IMR-90 (cell line): ENCODE measurements around the gene IRF2BP1. TPM values are rescaled to one million over a fixed set of nuclear protein-coding genes. Genes with fewer than 3 reads are reported as not detected.

ENCODE experiments used
- ATAC-seq: fragments of 200-7000 bp; cut with Tn5 transposase; 2 replicates; pipeline ENCODE4 v1.9.1; 2020; ENCODE audit warnings: low read depth, mild to moderate bottlenecking, moderate library complexity
- BruUV-seq: library from RNA; stranded (reverse); fragments of 400-500 nt; replicated peaks from 2 replicates; lab custom pipeline; 2021; lab: Mats Ljungman, UMichigan
- CTCF ChIA-PET: fragments of 300-600 bp; formaldehyde crosslinking; extraction: SDS; loops from one replicate; lab custom pipeline; 2021; ENCODE audit warnings: antibody characterized with exemption; lab: Yijun Ruan, JAX
- POLR2A ChIA-PET: fragments of 300-600 bp; sonication (Branson Sonifier 250); formaldehyde crosslinking; loops from one replicate; lab custom pipeline; 2022; ENCODE audit warnings: antibody characterized with exemption; ENCODE audit not compliant: unreplicated experiment; lab: Charles Lee
- DNase-seq: peaks from one replicate; pipeline ENCODE4 v3.0.0; 2013
- H2AFZ ChIP-seq: replicated peaks from 2 replicates; pipeline ENCODE3; 2013; ENCODE audit warnings: low read length, mild to moderate bottlenecking; ENCODE audit not compliant: poor library complexity
- H2AK5ac ChIP-seq: 2 replicates; pipeline ENCODE4 v1.6.1; 2013; ENCODE audit warnings: low read depth, low read length, inconsistent platforms
- H2AK9ac ChIP-seq: replicated peaks from 2 replicates; pipeline ENCODE3; 2013; ENCODE audit warnings: mild to moderate bottlenecking, low read depth, low read length, moderate library complexity; ENCODE audit not compliant: poor library complexity
- H2BK120ac ChIP-seq: 2 replicates; pipeline ENCODE4 v1.6.1; 2013; ENCODE audit warnings: low read depth, low read length, inconsistent platforms
- H2BK15ac ChIP-seq: 3 replicates; pipeline ENCODE4 v1.6.1; 2013; ENCODE audit warnings: low read depth, low read length, inconsistent platforms
- H2BK20ac ChIP-seq: 2 replicates; pipeline ENCODE4 v1.6.1; 2013; ENCODE audit warnings: low read depth, mild to moderate bottlenecking, inconsistent platforms, low read length, moderate library complexity
- H2BK5ac ChIP-seq: 2 replicates; pipeline ENCODE4 v1.6.1; 2013; ENCODE audit warnings: mild to moderate bottlenecking, low read depth, low read length, inconsistent platforms; ENCODE audit not compliant: poor library complexity, severe bottlenecking
- H3K14ac ChIP-seq: replicated peaks from 2 replicates; pipeline ENCODE4 v1.6.1; 2013; ENCODE audit warnings: low read depth, low read length, inconsistent platforms
- H3K18ac ChIP-seq: 2 replicates; pipeline ENCODE4 v1.6.1; 2013; ENCODE audit warnings: low read depth, low read length, control low read depth
- H3K23ac ChIP-seq: 2 replicates; pipeline ENCODE4 v1.6.1; 2013; ENCODE audit warnings: low read depth, low read length, inconsistent platforms
- H3K27ac ChIP-seq: 2 replicates; pipeline ENCODE4 v1.5.1; 2013; ENCODE audit warnings: mild to moderate bottlenecking, control low read depth, low read length; ENCODE audit not compliant: insufficient read depth
- H3K27me3 ChIP-seq: 2 replicates; pipeline ENCODE4 v1.6.1; 2013; ENCODE audit warnings: low read length; ENCODE audit not compliant: control insufficient read depth, insufficient read depth
- H3K36me3 ChIP-seq: 2 replicates; pipeline ENCODE4 v1.6.1; 2013; ENCODE audit warnings: low read length, mixed read lengths; ENCODE audit not compliant: control insufficient read depth, insufficient read depth
- H3K4ac ChIP-seq: 2 replicates; pipeline ENCODE4 v1.6.1; 2013; ENCODE audit warnings: low read depth, low read length, inconsistent platforms
- H3K4me1 ChIP-seq: 2 replicates; pipeline ENCODE4 v1.6.1; 2013; ENCODE audit warnings: low read length, mixed read lengths; ENCODE audit not compliant: control insufficient read depth, insufficient read depth
- H3K4me2 ChIP-seq: 2 replicates; pipeline ENCODE4 v1.6.1; 2013; ENCODE audit warnings: low read depth, mild to moderate bottlenecking, control low read depth, low read length, moderate library complexity
- H3K4me3 ChIP-seq: 2 replicates; pipeline ENCODE4 v1.5.1; 2013; ENCODE audit warnings: low read depth, mild to moderate bottlenecking, control low read depth, low read length, moderate library complexity; ENCODE audit not compliant: insufficient read depth
- H3K56ac ChIP-seq: 2 replicates; pipeline ENCODE4 v1.6.1; 2013; ENCODE audit warnings: low read length, inconsistent platforms; ENCODE audit not compliant: insufficient read depth; ENCODE audit errors: extremely low read depth
- H3K79me1 ChIP-seq, 2 experiments: 2 replicates each; pipeline ENCODE4 v1.6.1; 2013; ENCODE audit warnings: low read length in 2 of 2, inconsistent platforms in 1 of 2, low read depth in 1 of 2
- H3K9ac ChIP-seq: 2 replicates; pipeline ENCODE4 v1.6.1; 2013; ENCODE audit warnings: low read depth, low read length, control low read depth
- H3K9me1 ChIP-seq: 2 replicates; pipeline ENCODE4 v1.6.1; 2013; ENCODE audit warnings: low read length, inconsistent platforms; ENCODE audit not compliant: insufficient read depth
- H3K9me3 ChIP-seq: 2 replicates; pipeline ENCODE4 v1.6.1; 2013; ENCODE audit warnings: low read length; ENCODE audit not compliant: control insufficient read depth, insufficient read depth
- H4K20me1 ChIP-seq: 2 replicates; pipeline ENCODE4 v1.6.1; 2013; ENCODE audit warnings: low read length, inconsistent platforms; ENCODE audit not compliant: insufficient read depth
- H4K5ac ChIP-seq: 2 replicates; pipeline ENCODE4 v1.6.1; 2013; ENCODE audit warnings: mild to moderate bottlenecking, low read depth, low read length, control low read depth
- H4K8ac ChIP-seq, 2 experiments: 2 replicates each; pipeline ENCODE4 v1.6.1; 2013; ENCODE audit warnings: low read depth in 2 of 2, low read length in 2 of 2, control low read depth in 1 of 2, inconsistent platforms in 1 of 2
- H4K91ac ChIP-seq: 2 replicates; pipeline ENCODE4 v1.6.1; 2013; ENCODE audit warnings: low read depth, low read length, inconsistent platforms; ENCODE audit not compliant: insufficient read depth
- BHLHE40 ChIP-seq: fragments of 150-350 bp; IDR thresholded peaks from 2 replicates; pipeline ENCODE4 v1.6.1; 2016; ENCODE audit warnings: mild to moderate bottlenecking, low read depth, low read length
- CEBPB ChIP-seq: IDR thresholded peaks from 2 replicates; pipeline ENCODE4 v1.6.1; 2012; ENCODE audit warnings: low read depth, low read length, improper control_type of control experiment
- FOS ChIP-seq: fragments of 150-350 bp; IDR thresholded peaks from 2 replicates; pipeline ENCODE4 v1.6.1; 2016; ENCODE audit warnings: low read depth, low read length
- MAZ ChIP-seq: IDR thresholded peaks from 2 replicates; pipeline ENCODE4 v1.6.1; 2012; ENCODE audit warnings: low read depth, mild to moderate bottlenecking, low read length, improper control_type of control experiment, moderate library complexity, borderline replicate concordance
- MXI1 ChIP-seq: IDR thresholded peaks from 2 replicates; pipeline ENCODE4 v1.6.1; 2012; ENCODE audit warnings: low read depth, mild to moderate bottlenecking, low read length, moderate library complexity, borderline replicate concordance
- NFE2L2 ChIP-seq: fragments of 150-350 bp; IDR thresholded peaks from 2 replicates; pipeline ENCODE4 v1.6.1; 2016; ENCODE audit warnings: low read depth, mild to moderate bottlenecking, low read length
- POLR2A ChIP-seq: IDR thresholded peaks from 2 replicates; pipeline ENCODE4 v1.6.1; 2012; ENCODE audit warnings: mild to moderate bottlenecking, low read depth, low read length
- RAD21 ChIP-seq: IDR thresholded peaks from 2 replicates; pipeline ENCODE4 v1.6.1; 2012; ENCODE audit warnings: low read length, improper control_type of control experiment
- RCOR1 ChIP-seq: IDR thresholded peaks from 2 replicates; pipeline ENCODE4 v1.6.1; 2012; ENCODE audit warnings: mild to moderate bottlenecking, low read length, improper control_type of control experiment; ENCODE audit not compliant: insufficient replicate concordance
- RFX5 ChIP-seq: IDR thresholded peaks from 2 replicates; pipeline ENCODE4 v1.8.0; 2012; ENCODE audit warnings: low read depth, mild to moderate bottlenecking, low read length, moderate library complexity
- SMC3 ChIP-seq: fragments of 150-350 bp; IDR thresholded peaks from 2 replicates; pipeline ENCODE4 v1.6.1; 2016; ENCODE audit warnings: low read depth, mild to moderate bottlenecking, antibody characterized with exemption, low read length, moderate library complexity
- WGBS, 2 experiments: methylation state at CpG; one replicate each; pipeline versions ENCODE4 v1.1.5 to v1.1.7; 2013; ENCODE audit warnings: missing lambda C conversion rate in 2 of 2; ENCODE audit not compliant: insufficient read length in 1 of 2; ENCODE audit errors: extremely low coverage in 2 of 2; 5-methylcytosine and 5-hydroxymethylcytosine counted together
- dilution Hi-C: fragments of 300-500 bp; cut with HindIII; formaldehyde crosslinking; loops from one replicate; pipeline ENCODE4 v1.14.3; 2018; ENCODE audit warnings: low sequenced_read_pairs; ENCODE audit not compliant: unreplicated experiment
- in situ Hi-C: fragments of 300-500 bp; cut with MboI; formaldehyde crosslinking; loops from 3 replicates; pipeline ENCODE4 v1.14.3; 2019; ENCODE audit warnings: low sequenced_read_pairs, inconsistent platforms, mixed read lengths
- intact Hi-C: fragments of 100-400 bp; cut with micrococcal nuclease; formaldehyde crosslinking; loops from 2 replicates; pipeline ENCODE4 v1.10.0; 2022
- polyA plus RNA-seq, 3 experiments: library from polyadenylated mRNA; depleted of rRNA; stranded (reverse); fragments of >200 nt; gene quantifications; 2 replicates each; pipeline ENCODE4 v1.2.3, GENCODE V29; 2012; ENCODE audit warnings: low replicate concordance in 1 of 3
- total RNA-seq: library from RNA; depleted of rRNA; stranded (reverse); fragments of >200 nt; gene quantifications from 2 replicates; pipeline ENCODE4 v1.2.3, GENCODE V29; 2012
- TF ChIP-seq, protein P1 (sequence below): fragments of 150-350 bp; IDR thresholded peaks from 2 replicates; pipeline ENCODE4 v1.6.1; 2016; ENCODE audit warnings: low read depth, mild to moderate bottlenecking, low read length, moderate library complexity, borderline replicate concordance
- TF ChIP-seq, protein P2 (sequence below): fragments of 150-350 bp; IDR thresholded peaks from 2 replicates; pipeline ENCODE4 v1.6.1; 2017; ENCODE audit warnings: mild to moderate bottlenecking, antibody characterized with exemption, low read length, low read depth
- TF ChIP-seq, protein P3 (sequence below): conservative IDR thresholded peaks from 2 replicates; pipeline ENCODE4 v1.5.1; 2012; ENCODE audit warnings: mild to moderate bottlenecking, low read depth, low read length, improper control_type of control experiment

IRF2BP1 gene
- total and polyA plus RNA-seq, 2 of the 4 experiments (the other 2 are of a cell fraction) = 4.5 to 8.5 TPM

DNA sequence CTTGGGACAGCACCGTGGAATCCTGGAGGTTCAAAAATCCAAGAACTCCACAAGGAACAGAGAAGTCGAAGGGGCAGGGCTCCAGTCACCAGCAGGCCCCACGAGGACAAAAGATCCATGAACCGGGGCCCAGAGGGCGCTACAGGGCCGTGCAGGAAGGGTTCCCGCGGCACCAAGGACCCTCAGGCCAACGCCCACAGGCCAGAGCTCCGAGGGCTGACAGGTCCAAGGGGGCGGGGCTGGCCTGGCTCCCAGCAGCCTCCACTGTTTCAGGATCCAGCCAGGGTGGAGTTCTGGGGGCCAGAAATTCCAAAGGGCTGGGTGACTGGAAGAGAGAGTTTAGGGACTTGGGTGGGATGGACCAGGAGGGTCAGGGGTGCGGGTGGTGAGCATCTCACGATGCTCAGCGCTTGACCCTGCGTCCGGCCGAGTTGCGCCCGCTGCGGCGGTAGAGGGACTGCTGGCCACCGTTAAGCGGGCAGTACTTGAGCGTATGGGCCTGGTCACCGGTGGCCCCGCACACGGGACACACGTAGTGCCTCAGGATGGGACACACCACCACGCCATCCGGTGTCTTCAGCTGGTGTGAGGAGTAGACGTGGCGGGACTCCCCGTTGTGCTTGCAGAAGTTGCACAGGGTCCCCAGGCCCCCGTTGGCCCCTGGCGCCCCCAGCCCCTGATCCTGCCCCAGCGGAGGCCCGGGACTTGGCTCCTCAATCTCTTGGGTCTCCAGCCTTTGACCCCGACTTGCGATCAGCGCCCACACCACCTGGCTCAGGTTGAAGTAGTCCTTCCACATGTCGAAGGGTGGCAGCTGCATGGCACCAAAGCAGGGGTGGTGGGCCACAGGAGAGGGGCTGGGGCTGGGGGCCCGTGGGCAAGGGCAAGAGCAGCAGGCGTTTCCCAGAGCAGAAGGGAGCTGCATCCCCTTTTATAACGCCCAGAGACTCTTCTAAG lies 28.2 kb upstream of the IRF2BP1 start, which contains the start of gene NANOS2:
Gene NANOS2 (minus strand): TSS at position 905 of the 957 bp plus-strand sequence. CDS start 85 bp downstream, at position 820.
- CTCF ChIA-PET = no interaction called here
- ATAC-seq = no peak
- intact Hi-C loops (no loop called here), dilution Hi-C loops (no loop called here), in situ Hi-C loops (no loop called here)
- no peak within 1 kb of the TSS for H3K4me2 ChIP-seq
- POLR2A ChIA-PET = no interaction called here
- H3K23ac ChIP-seq = no peak within 1 kb of the TSS
- H2BK120ac ChIP-seq = no peak within 1 kb of the TSS
- H3K4me1 ChIP-seq = no peaks in the 10 kb centered on the region
- H3K4me3 ChIP-seq = no peak within 1 kb of the TSS
- WGBS, 2 experiments = 51% methylated on average over 22 of the region's 44 CpGs; no CpG with 5 or more reads in 1 of the 2 experiments
- H4K20me1 ChIP-seq = no peaks in the 10 kb centered on the region
- H4K91ac ChIP-seq = no peak within 1 kb of the TSS
- no peak within 1 kb of the TSS for H3K18ac ChIP-seq
- no peak within 1 kb of the TSS for H3K4ac ChIP-seq
- H3K56ac ChIP-seq = no peak within 1 kb of the TSS
- no peaks in the 10 kb centered on the region for H3K79me1 ChIP-seq
- H2BK5ac ChIP-seq = no peak within 1 kb of the TSS
- no peak for DNase-seq
- peak within 1 kb of the TSS; percentile 8 for H2AFZ ChIP-seq
- no peak within 1 kb of the TSS for H2AK5ac ChIP-seq
- H2AK9ac ChIP-seq = peak within 1 kb of the TSS; percentile 55
- no peaks in the 10 kb centered on the region for H3K36me3 ChIP-seq
- H2BK15ac ChIP-seq = no peak within 1 kb of the TSS
- H3K14ac ChIP-seq = no peak within 1 kb of the TSS
- peaks cover 40% of the 10 kb centered on the region for H3K27me3 ChIP-seq
- H3K9ac ChIP-seq = no peak within 1 kb of the TSS
- BruUV-seq = no TSS peak
- no peak within 1 kb of the TSS for H4K8ac ChIP-seq
- H3K9me1 ChIP-seq = peaks cover 3% of the 10 kb centered on the region; the same call in 1 of the 2 replicates
- H4K5ac ChIP-seq = no peak within 1 kb of the TSS
- H3K9me3 ChIP-seq = no peaks in the 10 kb centered on the region
- no peak within 1 kb of the TSS for H3K27ac ChIP-seq
- H2BK20ac ChIP-seq = no peak within 1 kb of the TSS
- TF ChIP-seq NFE2L2 = no peak
- TF ChIP-seq, protein P1, sequence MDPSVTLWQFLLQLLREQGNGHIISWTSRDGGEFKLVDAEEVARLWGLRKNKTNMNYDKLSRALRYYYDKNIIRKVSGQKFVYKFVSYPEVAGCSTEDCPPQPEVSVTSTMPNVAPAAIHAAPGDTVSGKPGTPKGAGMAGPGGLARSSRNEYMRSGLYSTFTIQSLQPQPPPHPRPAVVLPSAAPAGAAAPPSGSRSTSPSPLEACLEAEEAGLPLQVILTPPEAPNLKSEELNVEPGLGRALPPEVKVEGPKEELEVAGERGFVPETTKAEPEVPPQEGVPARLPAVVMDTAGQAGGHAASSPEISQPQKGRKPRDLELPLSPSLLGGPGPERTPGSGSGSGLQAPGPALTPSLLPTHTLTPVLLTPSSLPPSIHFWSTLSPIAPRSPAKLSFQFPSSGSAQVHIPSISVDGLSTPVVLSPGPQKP = no peak
- TF ChIP-seq, protein P2, sequence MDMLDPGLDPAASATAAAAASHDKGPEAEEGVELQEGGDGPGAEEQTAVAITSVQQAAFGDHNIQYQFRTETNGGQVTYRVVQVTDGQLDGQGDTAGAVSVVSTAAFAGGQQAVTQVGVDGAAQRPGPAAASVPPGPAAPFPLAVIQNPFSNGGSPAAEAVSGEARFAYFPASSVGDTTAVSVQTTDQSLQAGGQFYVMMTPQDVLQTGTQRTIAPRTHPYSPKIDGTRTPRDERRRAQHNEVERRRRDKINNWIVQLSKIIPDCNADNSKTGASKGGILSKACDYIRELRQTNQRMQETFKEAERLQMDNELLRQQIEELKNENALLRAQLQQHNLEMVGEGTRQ = no peak
- TF ChIP-seq FOS = no peak
- no peak for TF ChIP-seq SMC3
- TF ChIP-seq RAD21 = no peak
- no peak for TF ChIP-seq MAZ
- TF ChIP-seq MXI1 = no peak
- no peak for TF ChIP-seq RFX5
- TF ChIP-seq POLR2A = no peak
- no peak for TF ChIP-seq RCOR1
- TF ChIP-seq, protein P3, sequence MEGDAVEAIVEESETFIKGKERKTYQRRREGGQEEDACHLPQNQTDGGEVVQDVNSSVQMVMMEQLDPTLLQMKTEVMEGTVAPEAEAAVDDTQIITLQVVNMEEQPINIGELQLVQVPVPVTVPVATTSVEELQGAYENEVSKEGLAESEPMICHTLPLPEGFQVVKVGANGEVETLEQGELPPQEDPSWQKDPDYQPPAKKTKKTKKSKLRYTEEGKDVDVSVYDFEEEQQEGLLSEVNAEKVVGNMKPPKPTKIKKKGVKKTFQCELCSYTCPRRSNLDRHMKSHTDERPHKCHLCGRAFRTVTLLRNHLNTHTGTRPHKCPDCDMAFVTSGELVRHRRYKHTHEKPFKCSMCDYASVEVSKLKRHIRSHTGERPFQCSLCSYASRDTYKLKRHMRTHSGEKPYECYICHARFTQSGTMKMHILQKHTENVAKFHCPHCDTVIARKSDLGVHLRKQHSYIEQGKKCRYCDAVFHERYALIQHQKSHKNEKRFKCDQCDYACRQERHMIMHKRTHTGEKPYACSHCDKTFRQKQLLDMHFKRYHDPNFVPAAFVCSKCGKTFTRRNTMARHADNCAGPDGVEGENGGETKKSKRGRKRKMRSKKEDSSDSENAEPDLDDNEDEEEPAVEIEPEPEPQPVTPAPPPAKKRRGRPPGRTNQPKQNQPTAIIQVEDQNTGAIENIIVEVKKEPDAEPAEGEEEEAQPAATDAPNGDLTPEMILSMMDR = no peak
- no peak for TF ChIP-seq CEBPB
- no peak for TF ChIP-seq BHLHE40
